Thyroid gland (tissue), 4 donors: ENCODE results near the gene PTAR1.

ENCODE experiments used
- POLR2A ChIP-seq, 2 donors: fragments of 450-650 bp; IDR thresholded peaks; one replicate each; pipeline ENCODE4 v1.6.1; 2017; ENCODE audit warnings: antibody characterized with exemption in 2 of 2, mild to moderate bottlenecking in 2 of 2, moderate library complexity in 1 of 2
- TF ChIP-seq, protein P1 (sequence below), 6 experiments: fragments of 200-600 bp in 3 of 6; fragments of 450-650 bp in 3 of 6; sonication (generic) in 3 of 6; IDR thresholded peaks; one replicate each; pipeline ENCODE4 v1.5.1; 2016 to 2019; ENCODE audit warnings: antibody characterized with exemption in 6 of 6, mild to moderate bottlenecking in 2 of 6, inconsistent platforms in 1 of 6, moderate library complexity in 1 of 6

- TF ChIP-seq POLR2A (IDR thresholded peaks at IDR 0.05), result no peak
- TF ChIP-seq, protein P1, sequence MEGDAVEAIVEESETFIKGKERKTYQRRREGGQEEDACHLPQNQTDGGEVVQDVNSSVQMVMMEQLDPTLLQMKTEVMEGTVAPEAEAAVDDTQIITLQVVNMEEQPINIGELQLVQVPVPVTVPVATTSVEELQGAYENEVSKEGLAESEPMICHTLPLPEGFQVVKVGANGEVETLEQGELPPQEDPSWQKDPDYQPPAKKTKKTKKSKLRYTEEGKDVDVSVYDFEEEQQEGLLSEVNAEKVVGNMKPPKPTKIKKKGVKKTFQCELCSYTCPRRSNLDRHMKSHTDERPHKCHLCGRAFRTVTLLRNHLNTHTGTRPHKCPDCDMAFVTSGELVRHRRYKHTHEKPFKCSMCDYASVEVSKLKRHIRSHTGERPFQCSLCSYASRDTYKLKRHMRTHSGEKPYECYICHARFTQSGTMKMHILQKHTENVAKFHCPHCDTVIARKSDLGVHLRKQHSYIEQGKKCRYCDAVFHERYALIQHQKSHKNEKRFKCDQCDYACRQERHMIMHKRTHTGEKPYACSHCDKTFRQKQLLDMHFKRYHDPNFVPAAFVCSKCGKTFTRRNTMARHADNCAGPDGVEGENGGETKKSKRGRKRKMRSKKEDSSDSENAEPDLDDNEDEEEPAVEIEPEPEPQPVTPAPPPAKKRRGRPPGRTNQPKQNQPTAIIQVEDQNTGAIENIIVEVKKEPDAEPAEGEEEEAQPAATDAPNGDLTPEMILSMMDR (IDR thresholded peaks at IDR 0.05), result no peak
Measured at GRCh38 chr9:69801989-69802388, 42.2 kb upstream of the PTAR1 start.
